Raji (cell line): ENCODE results near the gene LRFN4.

ENCODE experiments used
- POLR2A ChIP-seq: IDR thresholded peaks from 2 replicates; pipeline ENCODE4 v1.6.1; 2011; ENCODE audit warnings: low read depth, low read length, control low read depth; ENCODE audit not compliant: insufficient read depth

Gene LRFN4

GRCh38 chr11:66842896-66843775 lies 13.7 kb upstream of the LRFN4 start, which contains the start of gene RCE1:
TSS of gene RCE1 (plus strand) at chr11:66843441. CDS start at chr11:66843456, 15 bp downstream.
- peak; percentile 94 for TF ChIP-seq POLR2A

- TF ChIP-seq POLR2A: no peak
Measured at GRCh38 chr11:66843776-66844495, 12.9 kb upstream of the LRFN4 start.

- TF ChIP-seq POLR2A: no peak
Measured at GRCh38 chr11:66844496-66845142, 12.2 kb upstream of the LRFN4 start.

GRCh38 chr11:66845143-66845875 lies 11.6 kb upstream of the LRFN4 start:
- no peak for TF ChIP-seq POLR2A

GRCh38 chr11:66845876-66846212 lies 11.0 kb upstream of the LRFN4 start:
- TF ChIP-seq POLR2A: no peak

- TF ChIP-seq POLR2A: no peak
Measured at GRCh38 chr11:66846671-66847091, 10.2 kb upstream of the LRFN4 start.

GRCh38 chr11:66847461-66848232 lies 9.2 kb upstream of the LRFN4 start:
- no peak for TF ChIP-seq POLR2A

GRCh38 chr11:66848671-66849500 lies 8.0 kb upstream of the LRFN4 start:
- no peak for TF ChIP-seq POLR2A

GRCh38 chr11:66849501-66850234 lies 7.2 kb upstream of the LRFN4 start:
- TF ChIP-seq POLR2A: no peak

- no peak for TF ChIP-seq POLR2A
Measured at GRCh38 chr11:66850235-66850587, 6.7 kb upstream of the LRFN4 start.

- TF ChIP-seq POLR2A: no peak
Measured at GRCh38 chr11:66850588-66851238, 6.2 kb upstream of the LRFN4 start.

- no peak for TF ChIP-seq POLR2A
Measured at GRCh38 chr11:66851239-66851596, 5.6 kb upstream of the LRFN4 start.
